Embryonic facial prominence (tissue), 1 donor: ENCODE measurements around the gene RAI14.
"Not testable (repeated sequence)": the region's sequence is repeated elsewhere in the genome, so short reads cannot be mapped to it uniquely, and the experiment has no call there.

Experiments used
- DNase-seq: peaks from one replicate; pipeline ENCODE4 v3.0.0-alpha.2; 2016; ENCODE audit errors: extremely low spot score

Gene RAI14

GRCh38 chr5:34731435-34732232, 75.5 kb downstream of the RAI14 start:
- DNase-seq: no peak

- DNase-seq: no peak
These were observed 78.2 kb downstream of the RAI14 start for GRCh38 chr5:34734326-34734725.

GRCh38 chr5:34735491-34736426, 79.6 kb downstream of the RAI14 start:
- DNase-seq: no peak

- DNase-seq: no peak
These were observed 80.5 kb downstream of the RAI14 start for GRCh38 chr5:34736445-34737115.

- no peak for DNase-seq
These were observed 81.6 kb downstream of the RAI14 start for GRCh38 chr5:34737731-34738130.

GRCh38 chr5:34738381-34738780, 82.3 kb downstream of the RAI14 start:
- no peak for DNase-seq

GRCh38 chr5:34740389-34740806, 84.3 kb downstream of the RAI14 start:
- no peak for DNase-seq

GRCh38 chr5:34742061-34742460, 85.9 kb downstream of the RAI14 start:
- no peak for DNase-seq

- DNase-seq: no peak
These were observed 87.8 kb downstream of the RAI14 start for GRCh38 chr5:34743878-34744277.

- DNase-seq: no peak
These were observed 92.3 kb downstream of the RAI14 start for GRCh38 chr5:34748431-34748830.

GRCh38 chr5:34749431-34749873, 93.3 kb downstream of the RAI14 start:
- peak; percentile 29 for DNase-seq

GRCh38 chr5:34750206-34750605, 94.1 kb downstream of the RAI14 start:
- no peak for DNase-seq

GRCh38 chr5:34751807-34752736, 95.9 kb downstream of the RAI14 start:
- DNase-seq: no peak

- DNase-seq: not testable (repeated sequence)
These were observed 97.1 kb downstream of the RAI14 start for GRCh38 chr5:34753236-34753635.

GRCh38 chr5:34755926-34756325, 99.8 kb downstream of the RAI14 start:
- no peak for DNase-seq

GRCh38 chr5:34756781-34757624, 100.9 kb downstream of the RAI14 start:
- peak; percentile 18 for DNase-seq

- DNase-seq: no peak
These were observed 102.4 kb downstream of the RAI14 start for GRCh38 chr5:34758514-34758913.

- not testable (repeated sequence) for DNase-seq
These were observed 103.1 kb downstream of the RAI14 start for GRCh38 chr5:34759213-34759612.

- no peak for DNase-seq
These were observed 109.5 kb downstream of the RAI14 start for GRCh38 chr5:34765662-34766061.

- DNase-seq: no peak
These were observed 111.1 kb downstream of the RAI14 start for GRCh38 chr5:34767180-34767579.
